Fibroblast of skin of right quadriceps (primary cell): ENCODE measurements around the gene SHBG.
"Not testable (repeated sequence)": the region's sequence is repeated elsewhere in the genome, so short reads cannot be mapped to it uniquely, and the experiment has no call there.

Source experiments
- DNase-seq: peaks from one replicate; pipeline ENCODE4 v3.0.0-alpha.2; 2013

The SHBG gene, protein sequence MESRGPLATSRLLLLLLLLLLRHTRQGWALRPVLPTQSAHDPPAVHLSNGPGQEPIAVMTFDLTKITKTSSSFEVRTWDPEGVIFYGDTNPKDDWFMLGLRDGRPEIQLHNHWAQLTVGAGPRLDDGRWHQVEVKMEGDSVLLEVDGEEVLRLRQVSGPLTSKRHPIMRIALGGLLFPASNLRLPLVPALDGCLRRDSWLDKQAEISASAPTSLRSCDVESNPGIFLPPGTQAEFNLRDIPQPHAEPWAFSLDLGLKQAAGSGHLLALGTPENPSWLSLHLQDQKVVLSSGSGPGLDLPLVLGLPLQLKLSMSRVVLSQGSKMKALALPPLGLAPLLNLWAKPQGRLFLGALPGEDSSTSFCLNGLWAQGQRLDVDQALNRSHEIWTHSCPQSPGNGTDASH

DNA sequence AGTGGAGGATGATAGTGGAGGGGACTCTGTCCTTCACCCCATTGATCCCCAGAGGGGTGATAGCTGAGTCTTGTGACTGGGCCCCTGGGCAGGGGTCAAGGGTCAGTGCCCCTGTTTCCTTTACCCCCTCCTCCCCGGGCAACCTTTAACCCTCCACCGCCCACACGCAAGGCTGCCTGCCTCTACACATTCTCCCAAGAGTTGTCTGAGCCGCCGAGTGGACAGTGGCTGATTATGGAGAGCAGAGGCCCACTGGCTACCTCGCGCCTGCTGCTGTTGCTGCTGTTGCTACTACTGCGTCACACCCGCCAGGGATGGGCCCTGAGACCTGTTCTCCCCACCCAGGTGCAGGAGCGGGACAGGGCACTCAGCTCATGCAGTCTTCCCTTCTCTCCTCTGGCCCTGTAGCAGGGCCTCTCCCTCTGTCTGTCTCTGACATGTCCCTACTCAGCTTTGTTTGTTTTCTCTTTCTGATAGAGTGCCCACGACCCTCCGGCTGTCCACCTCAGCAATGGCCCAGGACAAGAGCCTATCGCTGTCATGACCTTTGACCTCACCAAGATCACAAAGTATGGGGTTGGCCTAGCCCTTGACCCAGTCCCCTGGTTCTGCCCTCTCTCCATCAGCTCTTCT lies at the start of gene SHBG:
TSS of gene SHBG (plus strand) at position 197 of the 633 bp plus-strand sequence. CDS start at position 235, 38 bp downstream.
- DNase-seq = no peak

DNA sequence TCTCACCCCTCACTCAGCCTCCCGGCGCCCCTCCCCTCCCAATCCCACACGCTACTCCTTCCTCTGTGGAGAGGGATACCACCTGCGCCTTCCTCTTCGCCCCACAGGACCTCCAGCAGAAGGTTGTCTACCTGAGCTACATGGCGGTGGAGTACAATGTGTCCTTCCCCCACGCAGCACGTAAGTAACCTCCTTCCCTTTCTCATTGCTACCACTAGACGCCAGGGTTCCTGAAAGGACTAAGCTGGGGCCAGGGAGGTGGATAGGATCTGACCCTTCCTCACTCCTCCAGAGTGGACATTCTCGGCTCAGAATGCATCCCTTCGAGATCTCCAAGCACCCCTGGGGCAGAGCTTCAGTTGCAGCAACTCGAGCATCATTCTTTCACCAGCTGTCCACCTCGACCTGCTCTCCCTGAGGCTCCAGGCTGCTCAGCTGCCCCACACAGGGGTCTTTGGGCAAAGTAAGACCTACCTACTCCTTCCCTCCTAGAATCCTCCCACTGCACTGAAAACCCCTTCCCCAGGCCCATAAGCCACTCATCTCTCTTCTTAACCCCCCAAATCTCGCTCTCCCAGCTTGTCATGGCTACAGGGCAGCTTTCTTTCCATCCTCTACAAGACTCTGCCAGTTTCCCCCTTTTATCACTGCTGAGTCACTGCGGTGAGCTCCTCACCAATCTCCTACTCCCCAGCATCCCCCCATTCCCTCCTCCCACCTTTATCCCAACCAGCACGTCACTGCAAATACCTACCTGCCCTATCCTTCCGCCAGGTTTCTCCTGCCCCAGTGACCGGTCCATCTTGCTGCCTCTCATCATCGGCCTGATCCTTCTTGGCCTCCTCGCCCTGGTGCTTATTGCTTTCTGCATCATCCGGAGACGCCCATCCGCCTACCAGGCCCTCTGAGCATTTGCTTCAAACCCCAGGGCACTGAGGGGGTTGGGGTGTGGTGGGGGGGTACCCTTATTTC lies 49.0 kb upstream of the SHBG start:
- no peak for DNase-seq

DNA sequence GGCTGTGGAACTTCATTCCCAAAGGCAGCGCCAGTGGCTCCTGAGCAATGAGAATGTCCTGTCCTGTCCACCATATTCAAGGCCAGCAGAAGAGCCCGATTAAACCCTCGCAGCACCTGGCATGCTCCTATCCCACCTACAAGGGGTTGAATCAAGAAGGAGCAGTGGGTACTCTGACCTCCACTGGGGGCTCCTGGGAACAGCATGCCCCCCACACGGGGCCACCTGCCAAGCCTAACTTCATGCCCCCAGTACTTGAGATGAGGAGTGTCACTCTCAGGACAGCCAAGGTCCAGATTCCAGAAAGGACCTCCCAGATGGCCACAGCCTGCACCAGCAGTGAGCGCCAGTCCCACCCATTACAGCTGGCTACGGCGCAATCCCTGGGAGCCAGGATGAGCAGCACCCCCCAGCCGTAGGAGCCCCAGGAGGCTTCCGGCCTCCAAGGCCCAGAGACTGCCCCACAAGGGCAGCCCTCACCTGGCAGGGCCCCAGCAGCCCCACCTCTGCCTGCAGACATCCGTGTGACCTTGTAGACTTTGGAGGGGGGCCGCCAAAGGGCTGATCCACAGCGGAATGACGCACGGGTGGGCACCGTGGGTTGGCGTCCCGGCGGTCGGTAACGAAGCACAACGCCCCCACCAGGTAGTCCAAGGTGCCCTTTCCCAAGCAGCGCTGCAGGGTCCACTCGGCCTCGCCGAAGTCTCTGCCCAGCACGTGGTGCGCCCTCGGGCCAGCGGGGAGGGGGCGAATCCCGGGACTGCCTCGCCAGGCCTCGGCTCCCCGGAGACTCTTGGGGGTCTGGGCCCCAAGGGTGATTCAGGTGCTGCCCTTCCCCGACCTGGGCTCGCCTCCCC lies 47.3 kb upstream of the SHBG start:
- no peak for DNase-seq

DNA sequence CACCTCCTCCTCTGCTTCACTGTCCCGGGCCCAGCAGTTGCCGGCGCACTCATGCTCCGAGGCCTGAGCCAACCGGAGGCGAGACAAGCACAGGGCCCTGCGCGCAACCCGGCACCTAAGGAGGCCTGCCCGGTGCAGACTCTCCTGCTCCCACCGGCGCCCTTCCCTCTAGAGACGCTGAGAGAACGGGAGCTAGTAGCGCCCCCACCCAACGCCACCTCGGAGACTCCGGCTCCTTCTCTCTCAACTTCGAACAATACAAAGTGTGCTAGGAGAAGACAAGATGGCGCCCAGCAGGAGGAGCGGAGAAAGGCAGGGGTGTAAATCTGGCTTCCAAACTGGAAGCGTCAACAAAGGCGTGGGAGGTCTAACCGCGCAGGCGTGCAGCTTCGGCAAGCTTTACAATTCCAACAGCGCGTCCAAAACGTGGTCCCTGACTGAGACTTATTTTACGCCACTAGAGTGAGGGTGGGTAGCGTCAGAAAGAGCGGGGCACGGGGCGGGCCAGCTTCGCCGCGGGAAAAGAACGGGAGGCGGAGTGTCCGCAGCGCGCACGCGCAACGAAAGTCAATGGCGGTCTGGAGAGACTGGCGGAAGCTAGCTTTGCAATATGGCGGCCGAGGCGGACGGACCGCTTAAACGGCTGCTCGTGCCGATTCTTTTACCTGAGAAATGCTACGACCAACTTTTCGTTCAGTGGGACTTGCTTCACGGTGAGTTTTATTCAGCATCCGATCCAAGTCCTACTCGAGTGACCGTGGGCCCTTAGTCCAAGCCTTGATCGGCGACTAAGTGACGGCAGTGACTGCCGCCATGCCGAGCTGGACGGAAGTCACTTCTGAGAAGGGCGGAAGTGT lies 46.5 kb upstream of the SHBG start, which contains the start of gene MPDU1:
TSS of gene MPDU1 (plus strand) at position 600 of the 857 bp plus-strand sequence. CDS start at position 611, 11 bp downstream.
- peak; percentile 98 for DNase-seq

DNA sequence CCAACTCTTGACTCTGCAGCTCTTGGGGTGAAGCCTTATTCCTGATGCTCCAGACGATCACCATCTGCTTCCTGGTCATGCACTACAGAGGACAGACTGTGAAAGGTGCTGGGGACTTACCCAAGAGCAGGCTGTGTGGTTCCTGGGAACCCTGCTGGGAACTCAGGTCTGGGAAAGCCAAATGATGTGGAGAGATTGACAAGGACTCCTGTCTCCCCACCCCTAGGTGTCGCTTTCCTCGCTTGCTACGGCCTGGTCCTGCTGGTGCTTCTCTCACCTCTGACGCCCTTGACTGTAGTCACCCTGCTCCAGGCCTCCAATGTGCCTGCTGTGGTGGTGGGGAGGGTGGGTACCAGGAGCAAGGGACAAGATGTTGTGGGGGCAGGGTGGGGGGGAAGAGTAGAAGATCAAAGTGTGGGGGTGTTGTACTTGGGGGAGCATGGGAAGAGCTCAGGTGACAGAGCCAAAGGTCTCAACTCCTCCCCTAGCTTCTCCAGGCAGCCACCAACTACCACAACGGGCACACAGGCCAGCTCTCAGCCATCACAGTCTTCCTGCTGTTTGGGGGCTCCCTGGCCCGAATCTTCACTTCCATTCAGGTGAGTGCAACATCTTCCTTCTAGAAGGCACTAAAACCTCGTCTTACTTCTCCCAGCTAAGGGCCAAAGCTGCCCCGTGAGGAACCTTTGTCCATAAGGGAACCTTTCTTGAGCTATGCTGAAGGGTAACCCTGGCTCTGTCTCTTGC lies 43.1 kb upstream of the SHBG start:
- no peak for DNase-seq

DNA sequence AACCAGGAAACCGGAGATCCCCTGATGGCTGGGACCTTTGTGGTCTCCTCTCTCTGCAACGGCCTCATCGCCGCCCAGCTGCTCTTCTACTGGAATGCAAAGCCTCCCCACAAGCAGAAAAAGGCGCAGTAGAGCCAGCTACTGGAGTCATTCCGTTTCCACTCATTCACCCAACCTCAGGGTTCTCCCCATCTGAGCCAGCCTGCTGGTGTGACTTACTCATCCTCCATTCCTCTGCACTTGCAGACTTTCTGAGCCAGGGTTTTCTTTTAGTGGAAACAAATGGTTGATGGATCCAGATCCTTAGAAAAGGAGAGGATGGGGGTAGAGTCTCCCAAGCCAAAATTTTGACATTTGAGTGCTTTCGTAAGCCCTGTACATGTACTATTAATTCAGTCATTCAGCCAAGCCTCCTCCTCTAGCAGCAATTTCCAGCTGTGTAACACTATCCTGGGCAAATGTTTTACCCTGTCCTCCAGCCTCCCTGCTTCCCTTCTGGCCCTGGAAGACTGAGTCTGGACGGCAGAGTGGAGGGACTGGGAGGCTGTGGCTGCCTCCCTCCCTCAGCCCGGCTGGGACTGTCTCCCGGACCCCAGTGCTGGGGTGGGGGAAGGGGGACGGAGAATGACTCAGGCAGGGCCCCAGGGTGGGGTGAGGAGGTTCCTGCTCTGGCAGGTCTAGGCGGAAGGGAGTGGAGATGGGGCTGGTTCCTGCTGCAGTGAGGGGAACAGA lies 42.3 kb upstream of the SHBG start:
- DNase-seq = peak; percentile 94

DNA sequence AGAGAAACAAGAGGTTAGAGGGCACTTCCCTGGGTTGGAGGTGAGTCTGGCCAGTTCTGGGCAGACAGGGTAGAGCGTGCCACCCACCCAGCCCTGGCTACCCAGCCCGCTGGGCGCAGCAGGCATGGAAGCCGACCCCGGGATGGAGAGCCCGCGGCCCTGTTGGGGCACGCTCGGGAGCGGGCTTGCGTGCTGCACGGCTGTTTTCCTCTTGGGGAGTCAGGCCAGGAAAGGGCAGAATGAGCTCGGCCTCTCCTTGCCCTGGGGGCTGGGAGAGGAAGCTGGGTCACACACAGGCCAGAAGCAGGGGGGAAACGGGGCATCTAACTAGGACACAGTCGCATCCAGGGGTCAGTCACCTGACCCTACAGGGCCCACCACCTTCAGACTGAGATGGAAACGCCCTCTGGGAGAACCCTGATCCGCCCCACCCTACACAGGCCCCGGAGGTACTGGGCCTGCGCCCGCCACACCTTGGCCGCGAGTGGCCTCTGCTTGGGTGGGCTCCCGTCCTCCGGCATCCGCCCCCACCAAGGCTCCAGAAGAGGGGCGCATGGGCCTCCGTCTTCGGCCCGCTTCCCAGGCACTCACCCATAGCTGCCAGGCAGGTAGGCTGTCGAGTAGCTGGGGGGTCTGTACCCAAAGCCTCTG lies 41.3 kb upstream of the SHBG start:
- DNase-seq = no peak

DNA sequence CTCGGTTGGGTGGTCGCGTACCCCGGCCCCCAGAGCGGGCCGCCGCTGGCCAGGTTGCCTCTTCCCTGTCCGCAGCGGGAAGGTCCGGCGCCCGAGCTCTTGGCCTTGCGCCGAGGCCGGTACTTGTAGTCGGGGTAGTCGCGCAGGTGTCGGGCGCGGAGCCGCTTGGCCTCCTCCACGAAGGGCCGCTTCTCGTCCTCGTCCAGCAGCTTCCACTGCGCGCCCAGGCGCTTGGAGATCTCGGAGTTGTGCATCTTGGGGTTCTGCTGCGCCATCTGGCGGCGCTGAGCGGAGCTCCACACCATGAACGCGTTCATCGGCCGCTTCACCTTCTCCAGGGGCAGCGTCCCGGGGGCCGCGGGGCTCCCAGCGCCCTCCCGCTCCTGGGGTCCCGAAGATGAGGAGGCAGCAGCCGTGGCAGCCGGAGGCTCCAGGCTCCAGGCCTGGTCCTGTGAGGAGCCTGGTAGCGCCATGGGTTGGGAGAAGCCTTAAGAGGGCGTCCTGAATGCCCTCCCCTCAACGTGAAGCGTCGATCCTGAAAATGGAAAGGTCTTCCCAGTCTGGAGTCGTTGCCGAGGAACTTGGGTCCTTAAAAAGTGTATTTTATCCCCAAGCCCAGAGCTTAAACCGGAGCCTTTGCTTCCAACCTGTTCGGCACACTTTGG lies 40.6 kb upstream of the SHBG start:
- DNase-seq = peak; percentile 80

DNA sequence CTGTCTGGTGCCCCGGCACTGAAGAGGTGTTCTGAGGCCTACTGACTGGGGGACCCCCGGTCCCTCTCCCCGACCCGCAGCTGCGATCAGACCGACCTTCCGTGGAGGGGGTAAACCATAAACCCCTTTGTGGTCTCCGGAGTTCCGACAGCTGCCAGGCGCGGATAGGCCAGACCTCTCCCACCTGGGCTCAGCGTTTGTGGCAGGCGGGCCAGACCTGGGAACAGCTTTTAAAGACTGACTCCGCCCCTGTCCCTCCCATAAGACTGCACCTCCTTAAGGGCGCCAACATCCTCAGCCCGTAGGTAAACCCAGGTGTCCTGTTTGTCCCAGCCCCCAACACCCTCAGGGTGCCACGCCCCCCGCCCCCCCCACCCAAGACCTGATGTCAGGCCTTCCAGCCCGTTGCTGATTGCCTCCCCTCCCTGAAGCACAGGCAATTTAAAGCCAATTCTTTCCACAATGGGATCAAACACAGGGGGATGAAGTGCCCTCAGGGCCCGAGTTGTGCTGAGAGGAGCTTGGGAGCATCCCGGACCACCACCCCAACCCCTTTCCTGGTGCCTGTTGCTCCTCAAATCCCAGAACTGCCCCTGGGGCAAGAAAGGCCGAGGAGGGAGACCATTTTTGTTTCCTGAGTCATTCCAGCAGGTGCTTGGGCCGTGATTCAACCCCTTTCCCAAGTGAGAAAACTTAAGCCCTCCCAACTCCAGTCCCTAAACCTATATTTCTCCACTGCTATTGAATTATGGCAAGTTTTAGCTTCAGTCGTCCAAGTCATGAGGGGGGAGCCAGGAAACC lies 39.8 kb upstream of the SHBG start, which contains the start of gene SOX15:
TSS of gene SOX15 (minus strand) at position 204 of the 801 bp plus-strand sequence. CDS start 418 bp downstream, outside the sequence.
- DNase-seq = no peak

DNA sequence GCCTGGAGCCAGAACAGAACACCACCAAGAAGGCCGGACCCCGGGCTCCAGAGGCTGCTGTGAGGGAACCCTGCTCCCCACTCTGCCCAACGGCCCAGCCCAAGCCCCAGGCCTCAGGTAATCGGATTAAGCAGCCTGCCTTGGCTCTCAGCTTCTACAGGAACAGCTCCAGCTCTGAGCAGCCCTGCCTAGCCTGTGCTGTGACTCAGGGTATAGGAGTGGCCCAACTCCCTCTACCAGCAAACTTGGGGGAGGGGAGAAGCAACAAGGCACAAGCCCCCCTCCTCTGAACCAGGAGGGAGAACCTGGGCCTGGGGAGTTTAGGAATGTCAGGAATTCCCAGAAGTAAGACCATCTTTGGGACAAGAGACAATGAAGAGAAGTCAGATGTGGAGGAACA lies 39.2 kb upstream of the SHBG start:
- peak; percentile 58 for DNase-seq

DNA sequence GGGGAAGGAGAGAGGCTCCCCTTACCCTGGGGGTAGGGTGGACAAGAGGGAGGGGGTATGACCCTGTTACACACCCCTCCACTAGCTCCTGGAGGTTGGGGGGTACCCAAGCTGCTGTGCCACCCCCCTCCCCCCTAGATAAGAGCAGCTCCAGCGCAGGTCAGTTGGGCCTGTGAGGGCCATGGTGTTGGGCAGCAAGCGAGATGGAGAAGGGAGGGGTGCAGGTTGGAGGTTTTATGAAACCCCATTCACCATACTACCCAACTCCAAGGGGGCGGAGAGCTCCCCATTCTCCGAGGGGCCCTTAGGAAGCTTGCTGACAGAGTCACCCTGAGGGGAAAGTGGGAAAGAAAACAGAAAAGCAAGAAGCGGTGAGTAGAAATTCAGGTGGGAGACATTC lies 38.3 kb upstream of the SHBG start:
- no peak for DNase-seq

DNA sequence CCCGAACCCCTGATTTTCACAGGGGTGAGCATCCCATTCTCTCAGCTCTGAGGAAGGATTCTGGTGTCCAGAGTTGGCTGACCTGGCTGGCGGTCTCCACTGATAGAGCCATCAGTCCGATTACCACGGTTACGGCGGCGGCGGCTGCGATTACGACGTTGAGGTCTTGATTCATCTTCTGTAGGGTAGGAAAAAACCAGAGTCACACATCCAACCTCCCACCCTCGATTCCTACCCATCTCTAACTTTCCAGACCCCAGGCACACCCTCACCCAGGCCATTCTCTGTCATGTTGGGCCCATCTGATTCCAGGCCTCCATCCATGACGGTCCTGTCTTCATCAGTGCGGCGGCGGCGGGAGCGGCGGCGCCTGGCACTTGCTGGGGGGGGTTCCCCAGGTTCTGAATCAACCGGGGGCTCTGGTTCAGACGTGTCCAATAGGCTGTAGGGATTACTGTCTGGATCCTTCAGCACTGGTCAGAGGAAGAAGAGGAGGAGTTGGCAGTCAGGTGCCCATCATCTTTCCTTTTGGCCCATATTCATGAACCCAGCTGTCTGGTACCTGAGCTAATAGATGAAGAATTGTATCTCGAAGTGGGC lies 37.4 kb upstream of the SHBG start:
- DNase-seq = no peak

DNA sequence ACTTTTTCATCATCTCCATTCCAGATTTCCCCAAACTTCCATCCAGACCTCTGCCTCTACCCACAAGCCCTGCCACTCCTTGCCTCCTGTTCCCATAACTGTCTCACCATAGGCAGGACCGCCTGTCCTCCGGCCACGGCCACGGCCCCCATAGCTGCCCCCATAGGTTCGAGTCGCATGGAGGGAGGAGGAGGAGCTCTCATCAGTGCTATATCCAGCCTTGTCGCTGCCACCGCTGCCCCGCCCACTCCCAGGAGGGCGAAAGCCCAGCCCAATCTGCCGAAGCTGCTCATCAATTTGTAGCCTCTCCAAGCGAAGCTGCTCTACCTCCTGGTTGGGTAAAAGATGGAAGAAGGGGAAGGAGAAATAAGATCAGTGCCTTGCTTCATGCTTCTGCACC lies 36.6 kb upstream of the SHBG start:
- no peak for DNase-seq

DNA sequence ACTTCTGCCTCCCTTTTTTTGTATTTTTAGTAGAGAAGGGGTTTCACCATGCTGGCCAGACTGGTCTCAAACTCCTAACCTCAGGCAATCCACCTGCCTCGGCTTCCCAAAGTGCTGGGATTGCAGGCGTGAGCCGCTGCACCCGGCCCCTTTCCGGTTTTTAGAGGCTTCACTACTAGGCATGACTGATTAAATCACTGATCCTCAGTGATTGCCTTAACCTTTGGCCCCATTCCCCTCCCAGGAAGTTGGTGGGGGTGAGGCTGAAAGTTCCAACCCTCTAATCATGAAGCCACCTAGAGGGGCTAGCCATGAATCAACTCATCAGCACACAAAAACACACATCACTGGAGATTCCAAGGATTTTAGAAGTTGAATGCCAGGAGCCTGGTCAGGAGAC lies 32.4 kb upstream of the SHBG start:
- DNase-seq = not testable (repeated sequence)

DNA sequence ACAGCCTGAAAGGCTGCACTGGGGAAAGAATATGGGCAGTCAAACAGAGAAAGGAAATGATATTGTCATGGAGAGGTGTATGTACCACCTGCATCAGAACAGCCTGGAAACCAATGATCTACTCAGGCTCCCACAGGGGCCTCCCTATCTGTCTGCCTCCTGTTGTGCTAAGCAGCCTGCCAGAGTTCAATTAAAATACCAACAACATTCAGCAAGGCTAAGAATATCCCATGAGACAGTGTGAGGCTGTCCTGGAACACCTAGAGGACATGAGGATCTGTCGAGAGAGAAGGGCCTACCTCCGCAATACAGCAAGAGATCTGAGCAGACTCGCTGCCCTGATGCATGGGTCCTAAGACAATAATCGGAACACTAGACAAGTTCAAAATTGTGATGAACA lies 23.7 kb upstream of the SHBG start:
- no peak for DNase-seq

DNA sequence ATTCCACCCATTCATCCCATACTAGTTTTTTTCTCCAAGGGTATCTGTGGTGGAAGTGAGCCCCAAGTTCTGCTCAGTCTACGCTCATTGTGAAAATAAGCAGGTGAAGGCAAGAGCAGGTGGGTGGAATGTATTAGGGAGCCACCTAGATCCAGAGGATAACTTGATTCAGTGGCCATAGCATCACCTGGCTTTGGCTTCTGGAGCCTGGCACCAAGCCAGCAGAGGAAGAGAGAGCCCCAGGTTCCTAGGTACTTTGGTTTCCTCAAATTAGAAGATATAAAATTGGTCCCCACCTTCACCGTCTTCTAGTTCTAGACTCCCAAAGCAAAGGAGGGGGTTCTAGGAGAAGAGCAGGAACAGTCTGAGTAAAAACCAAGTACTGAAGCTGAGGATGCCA lies 19.3 kb upstream of the SHBG start:
- DNase-seq = no peak

DNA sequence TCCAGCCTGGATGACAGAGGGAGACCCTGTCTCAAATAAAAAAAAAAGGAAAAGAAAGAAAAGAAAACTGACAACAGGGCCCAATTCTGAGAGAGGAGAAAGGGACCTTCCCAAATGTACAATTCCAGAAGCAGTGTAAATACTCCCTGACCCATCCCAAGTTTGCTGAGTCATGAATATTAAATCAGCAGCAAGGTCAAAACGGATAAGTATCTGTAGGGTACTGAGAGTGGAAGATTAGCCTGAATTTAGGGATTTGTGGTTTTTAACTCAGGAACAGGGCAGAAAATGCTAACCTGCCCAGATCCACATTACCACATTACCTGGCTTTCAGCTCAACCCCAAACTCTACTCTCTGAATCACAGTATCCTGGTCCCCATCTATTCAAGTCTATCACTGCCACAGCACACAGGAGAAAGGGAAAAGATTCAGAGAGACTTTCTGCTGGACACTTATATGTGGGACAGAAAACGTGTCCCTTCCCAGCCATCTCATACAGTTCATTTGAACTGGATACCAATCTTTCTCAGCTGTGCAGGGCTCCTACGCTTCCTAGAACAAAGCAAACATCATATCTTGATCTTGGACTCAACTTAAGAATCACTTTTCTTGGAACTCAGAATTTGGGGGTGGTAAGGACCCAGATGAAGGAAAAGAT lies 18.2 kb upstream of the SHBG start:
- no peak for DNase-seq
